Stimulated activated effector memory CD8-positive, alpha-beta T cell treated with anti-CD3 and anti-CD28 coated beads, Interleukin-12 subunit alpha, Interleukin-12 subunit beta, amount 100 ng/mL, for 72 hours (primary cell): Measurements from ENCODE around the gene PRKAR1B.

Experiments used
- ATAC-seq: fragments of 150-1000 bp; cut with Tn5 transposase; 2 replicates; pipeline ENCODE4 v1.10.0; 2021
- DNase-seq, 2 donors: peaks; one replicate each; pipeline ENCODE4 v3.0.0; 2021 to 2022; ENCODE audit warnings: low spot score in 2 of 2
- H3K27ac Mint-ChIP-seq: one replicate; pipeline ENCODE4 v1.8.0; 2022; ENCODE audit warnings: mild to moderate bottlenecking, mixed read lengths
- H3K36me3 Mint-ChIP-seq: one replicate; pipeline ENCODE4 v1.8.0; 2022; ENCODE audit warnings: mild to moderate bottlenecking, mixed read lengths
- H3K4me1 Mint-ChIP-seq: one replicate; pipeline ENCODE4 v1.8.0; 2022; ENCODE audit warnings: mixed read lengths
- H3K4me3 Mint-ChIP-seq: one replicate; pipeline ENCODE4 v1.8.0; 2022; ENCODE audit warnings: mild to moderate bottlenecking, mixed read lengths
- H3K9me3 Mint-ChIP-seq: one replicate; pipeline ENCODE4 v1.8.0; 2022; ENCODE audit warnings: mixed read lengths

The PRKAR1B gene

DNA sequence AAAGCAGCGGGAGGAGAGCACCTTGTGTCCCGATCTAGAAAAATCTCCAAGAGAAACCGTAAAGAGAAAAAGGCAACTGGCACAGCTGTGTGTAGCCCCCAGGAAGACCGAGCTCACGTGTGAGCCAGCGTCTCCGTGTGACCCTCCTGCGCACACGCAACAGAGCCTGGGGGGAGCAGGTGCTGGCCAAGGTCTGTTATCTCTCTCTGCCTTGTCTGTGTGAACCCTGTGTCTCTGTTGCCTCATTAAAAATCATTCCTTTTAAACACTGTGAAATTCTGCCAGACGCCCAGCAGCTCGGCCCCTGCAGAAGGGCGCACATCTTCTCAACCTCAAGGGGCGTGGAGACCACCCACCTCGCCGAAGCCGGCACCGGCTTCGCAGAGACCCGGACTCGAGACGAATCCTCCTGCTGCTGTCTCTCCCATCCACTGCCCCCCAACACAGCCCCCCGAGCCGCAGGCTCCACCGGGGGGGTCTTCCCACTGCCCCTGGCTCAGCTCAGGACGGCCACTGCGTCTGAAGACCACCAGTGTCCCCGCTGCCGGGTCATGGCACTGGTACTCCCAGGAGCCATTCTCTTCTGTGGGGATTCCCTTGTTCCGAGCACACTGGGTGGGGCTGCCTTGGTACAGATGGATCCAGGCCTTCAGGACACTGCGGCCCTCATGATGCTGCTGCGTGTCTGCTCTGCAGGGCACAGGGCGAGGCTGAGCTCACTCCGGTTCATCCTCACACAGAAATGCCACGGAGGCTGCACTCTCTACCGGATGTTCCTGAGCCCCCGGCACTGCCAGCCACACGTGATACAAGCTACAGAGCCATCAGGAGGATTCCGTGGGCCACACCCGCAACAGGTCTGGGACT, 94.9 kb downstream of the PRKAR1B start:
- peaks cover 6% of the 10 kb centered on the region for H3K36me3 Mint-ChIP-seq
- peaks cover 5% of the 10 kb centered on the region for H3K4me1 Mint-ChIP-seq
- H3K4me3 Mint-ChIP-seq, result no peak overlapping the region
- no peak for ATAC-seq
- no peak for DNase-seq
- H3K9me3 Mint-ChIP-seq, result no peaks in the 10 kb centered on the region
- H3K27ac Mint-ChIP-seq, result no peak overlapping the region

- Mint-ChIP-seq H3K4me3 (no peak overlapping the region), H3K9me3 (no peaks in the 10 kb centered on the region), H3K4me1 (peaks cover under 1% of the 10 kb centered on the region), H3K27ac (no peak overlapping the region), H3K36me3 (peaks cover 2% of the 10 kb centered on the region)
- DNase-seq (no peak), ATAC-seq (no peak)
These were observed 95.8 kb downstream of the PRKAR1B start for GRCh38 chr7:631291-631711.

DNA sequence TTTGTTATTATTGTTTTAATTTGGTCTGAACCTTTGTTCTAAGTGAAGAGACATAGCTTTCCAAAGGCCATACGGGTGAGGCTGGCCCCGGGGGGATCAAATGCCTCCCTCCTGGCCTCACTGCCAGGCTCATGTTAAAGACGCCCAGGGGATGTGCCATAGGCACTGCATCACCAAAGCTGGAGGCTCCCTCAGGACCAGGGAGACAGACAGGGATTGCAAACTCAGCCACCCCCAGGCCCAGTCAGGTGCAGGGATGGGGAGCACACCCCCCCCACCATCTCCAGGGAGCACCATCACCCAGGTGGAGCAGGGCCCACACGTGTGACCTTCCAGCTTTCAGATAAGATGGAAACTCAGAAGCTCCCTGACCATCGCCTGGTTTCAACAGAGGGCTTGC, 96.5 kb downstream of the PRKAR1B start:
- Mint-ChIP-seq H3K9me3 (peaks cover 3% of the 10 kb centered on the region), H3K4me3 (no peak overlapping the region), H3K4me1 (no peaks in the 10 kb centered on the region), H3K27ac (peak overlapping the region; percentile 37), H3K36me3 (no peaks in the 10 kb centered on the region)
- no peak for DNase-seq
- no peak for ATAC-seq

- peaks cover 5% of the 10 kb centered on the region for H3K9me3 Mint-ChIP-seq
- H3K36me3 Mint-ChIP-seq, result no peaks in the 10 kb centered on the region
- no peak overlapping the region for H3K27ac Mint-ChIP-seq
These were observed 97.0 kb downstream of the PRKAR1B start for GRCh38 chr7:630111-630511.

DNA sequence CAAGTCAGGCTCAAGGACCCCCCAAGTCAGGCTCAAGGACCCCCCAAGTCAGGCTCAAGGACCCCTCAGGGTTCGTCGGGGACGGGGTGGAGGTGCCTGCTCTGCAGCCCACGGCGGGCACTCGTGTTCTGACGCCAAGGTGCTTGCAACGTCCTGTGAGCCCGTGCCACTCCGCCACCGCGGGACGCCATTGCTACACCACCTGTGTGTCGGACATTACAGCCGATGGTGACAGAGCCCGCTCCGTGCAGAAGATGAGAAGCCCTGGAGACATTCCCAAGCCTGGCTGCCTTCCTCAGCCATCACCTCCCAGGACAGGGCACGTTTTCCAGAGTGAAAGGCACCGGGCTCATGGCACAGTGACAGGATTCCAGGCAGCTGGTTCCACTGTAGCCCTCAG, 98.3 kb downstream of the PRKAR1B start:
- Mint-ChIP-seq H3K27ac (no peak overlapping the region), H3K4me3 (no peak overlapping the region), H3K4me1 (no peaks in the 10 kb centered on the region), H3K36me3 (no peaks in the 10 kb centered on the region), H3K9me3 (peaks cover 13% of the 10 kb centered on the region)
- DNase-seq, result no peak
- no peak for ATAC-seq

More at GRCh38 chr7:630111-630511, 97.0 kb downstream of the PRKAR1B start:
- DNase-seq (no peak), ATAC-seq (no peak)
- H3K4me3 Mint-ChIP-seq, result no peak overlapping the region
- H3K4me1 Mint-ChIP-seq, result no peaks in the 10 kb centered on the region

- ATAC-seq (no peak), DNase-seq (no peak)
- Mint-ChIP-seq H3K36me3 (no peaks in the 10 kb centered on the region), H3K4me3 (no peak overlapping the region), H3K9me3 (peaks cover 13% of the 10 kb centered on the region), H3K27ac (no peak overlapping the region), H3K4me1 (no peaks in the 10 kb centered on the region)
These were observed 98.7 kb downstream of the PRKAR1B start for GRCh38 chr7:628402-628763.

DNA sequence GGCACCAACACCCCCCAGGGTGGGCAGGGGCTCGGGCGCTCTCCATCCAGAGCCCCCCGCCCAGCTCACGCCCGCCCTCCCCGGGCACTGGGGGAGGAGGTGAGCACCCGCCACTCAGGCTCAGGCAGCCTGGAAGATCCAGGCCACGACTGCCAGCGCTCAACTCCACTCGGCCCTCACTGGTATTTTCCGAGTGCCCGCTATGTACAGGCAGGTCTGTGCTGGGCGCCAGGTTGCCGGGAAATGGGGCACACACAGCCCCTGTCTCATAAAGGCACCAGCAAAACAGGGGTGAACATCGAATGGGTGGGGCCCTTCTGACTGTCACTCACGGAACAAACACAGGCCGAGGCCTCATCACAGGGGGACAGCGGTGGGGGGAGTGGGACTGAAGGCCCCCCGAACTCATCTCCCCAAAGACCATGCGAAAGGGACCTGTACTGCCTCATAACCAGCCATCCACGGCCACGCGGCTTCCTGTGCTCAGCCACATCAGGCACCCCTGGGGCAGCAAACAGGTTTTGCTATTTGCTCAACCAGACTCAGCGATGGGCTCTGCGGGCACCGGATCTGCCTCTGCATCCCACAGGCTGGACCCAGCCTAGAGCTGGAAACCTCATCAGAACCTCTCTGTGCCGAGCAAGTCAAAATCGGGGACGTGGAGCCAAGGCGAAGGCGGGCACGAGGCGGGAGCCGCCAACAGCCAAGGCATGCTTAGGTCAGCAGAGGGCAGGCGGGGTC, 99.2 kb downstream of the PRKAR1B start:
- H3K9me3 Mint-ChIP-seq, result peaks cover 13% of the 10 kb centered on the region
- ATAC-seq, result no peak
- no peaks in the 10 kb centered on the region for H3K36me3 Mint-ChIP-seq
- no peak overlapping the region for H3K4me3 Mint-ChIP-seq
- DNase-seq, result no peak
- no peak overlapping the region for H3K27ac Mint-ChIP-seq
- H3K4me1 Mint-ChIP-seq, result no peaks in the 10 kb centered on the region

- Mint-ChIP-seq H3K9me3 (peaks cover 21% of the 10 kb centered on the region), H3K4me1 (peaks cover 4% of the 10 kb centered on the region), H3K27ac (no peak overlapping the region), H3K36me3 (no peaks in the 10 kb centered on the region), H3K4me3 (no peak overlapping the region)
- DNase-seq (no peak), ATAC-seq (no peak)
These were observed 101.6 kb downstream of the PRKAR1B start for GRCh38 chr7:625376-625971.

GRCh38 chr7:623464-623863, 103.6 kb downstream of the PRKAR1B start:
- Mint-ChIP-seq H3K4me3 (no peak overlapping the region), H3K9me3 (peaks cover 29% of the 10 kb centered on the region), H3K27ac (no peak overlapping the region), H3K4me1 (peaks cover 24% of the 10 kb centered on the region), H3K36me3 (peaks cover 5% of the 10 kb centered on the region)
- DNase-seq (no peak), ATAC-seq (no peak)

DNA sequence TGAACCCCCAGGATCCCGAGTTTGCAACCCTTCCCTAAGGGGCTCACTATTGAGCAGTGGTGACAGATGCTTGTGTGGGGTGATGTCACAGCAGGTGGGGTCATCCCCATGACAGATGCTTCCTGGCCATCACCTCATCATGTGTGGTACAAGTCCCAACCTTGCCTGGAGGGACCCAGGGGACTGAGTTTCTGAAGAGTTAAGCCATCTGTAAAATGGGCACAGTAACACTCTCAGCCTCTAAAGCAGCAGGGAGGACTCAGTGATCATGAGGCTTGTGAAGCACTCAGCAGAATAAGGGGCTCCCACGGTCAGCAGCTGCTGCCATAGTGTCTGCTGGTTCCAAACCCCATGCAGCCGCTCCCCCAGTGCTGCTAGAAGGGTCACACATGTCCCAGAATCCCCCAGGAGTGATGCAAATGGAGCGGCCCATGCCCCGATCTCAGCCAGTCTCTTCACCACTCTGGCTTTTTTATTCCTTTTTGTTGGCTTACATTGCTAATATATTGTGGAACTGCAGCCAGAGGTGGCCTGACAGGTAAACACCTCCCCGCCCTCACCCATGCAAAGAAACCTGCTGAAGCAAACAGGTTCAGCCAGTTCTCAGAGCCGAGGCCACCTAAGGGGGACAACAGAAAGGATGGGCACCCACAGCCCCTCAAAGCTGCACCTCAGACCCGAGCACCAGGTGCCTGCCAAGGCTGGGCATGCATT, 105.4 kb downstream of the PRKAR1B start:
- peak overlapping the region; percentile 29 for H3K27ac Mint-ChIP-seq
- no peak for DNase-seq

DNA sequence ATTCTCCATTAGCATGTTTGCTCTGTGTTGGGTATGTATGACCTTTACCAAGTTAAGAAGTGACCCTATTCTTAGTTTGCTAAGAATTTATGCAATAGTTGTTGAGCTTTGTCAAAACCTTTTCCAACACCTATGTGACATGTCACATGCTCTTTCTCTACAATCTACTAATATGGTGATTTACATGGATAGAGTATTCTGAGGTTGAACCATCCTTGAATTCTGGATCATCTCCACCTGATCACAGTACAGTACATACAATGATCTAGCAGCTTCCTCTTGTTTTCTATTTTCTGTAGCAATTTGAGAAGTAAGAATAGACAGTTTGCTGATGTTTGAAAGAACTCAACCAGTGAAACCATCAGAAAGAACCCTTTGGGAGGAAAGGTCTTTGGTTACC, 106.2 kb downstream of the PRKAR1B start:
- Mint-ChIP-seq H3K36me3 (peaks cover 5% of the 10 kb centered on the region), H3K27ac (peak overlapping the region; percentile 90), H3K4me3 (peak overlapping the region; percentile 64), H3K9me3 (peaks cover 27% of the 10 kb centered on the region), H3K4me1 (peaks cover 46% of the 10 kb centered on the region)
- DNase-seq (no peak), ATAC-seq (no peak)

More for the DNA sequence above, 105.4 kb downstream of the PRKAR1B start:
- peaks cover 29% of the 10 kb centered on the region for H3K9me3 Mint-ChIP-seq
- peaks cover 38% of the 10 kb centered on the region for H3K4me1 Mint-ChIP-seq
- H3K4me3 Mint-ChIP-seq, result no peak overlapping the region
- peaks cover 5% of the 10 kb centered on the region for H3K36me3 Mint-ChIP-seq
- ATAC-seq, result no peak

GRCh38 chr7:620056-620455, 107.0 kb downstream of the PRKAR1B start:
- peak; percentile 82 for ATAC-seq
- H3K36me3 Mint-ChIP-seq, result peaks cover 6% of the 10 kb centered on the region

GRCh38 chr7:619368-619840, 107.7 kb downstream of the PRKAR1B start:
- ATAC-seq, result no peak
- DNase-seq, result no peak
- peak overlapping the region; percentile 64 for H3K4me3 Mint-ChIP-seq

More at GRCh38 chr7:620056-620455, 107.0 kb downstream of the PRKAR1B start:
- Mint-ChIP-seq H3K4me3 (peak overlapping the region; percentile 64), H3K9me3 (peaks cover 23% of the 10 kb centered on the region), H3K27ac (peak overlapping the region; percentile 90), H3K4me1 (peaks cover 54% of the 10 kb centered on the region)
- DNase-seq, result no peak

GRCh38 chr7:618539-619367, 108.3 kb downstream of the PRKAR1B start:
- H3K36me3 Mint-ChIP-seq, result peaks cover 11% of the 10 kb centered on the region

More at GRCh38 chr7:619368-619840, 107.7 kb downstream of the PRKAR1B start:
- H3K9me3 Mint-ChIP-seq, result peaks cover 17% of the 10 kb centered on the region
- peaks cover 11% of the 10 kb centered on the region for H3K36me3 Mint-ChIP-seq
- H3K4me1 Mint-ChIP-seq, result peaks cover 60% of the 10 kb centered on the region
- H3K27ac Mint-ChIP-seq, result peak overlapping the region; percentile 90

More at GRCh38 chr7:618539-619367, 108.3 kb downstream of the PRKAR1B start:
- peak overlapping the region; percentile 90 for H3K27ac Mint-ChIP-seq
- peaks cover 65% of the 10 kb centered on the region for H3K4me1 Mint-ChIP-seq
- peak overlapping the region; percentile 64 for H3K4me3 Mint-ChIP-seq
- H3K9me3 Mint-ChIP-seq, result peaks cover 16% of the 10 kb centered on the region
- DNase-seq (peak in 1 of 2 donors; percentile 66), ATAC-seq (peak; percentile 79)
